Stimulated activated CD8-positive, alpha-beta memory T cell treated with anti-CD3 and anti-CD28 coated beads, Interleukin-12 subunit alpha, Interleukin-12 subunit beta, amount 100 ng/mL, for 4 hours (primary cell): Measurements from ENCODE around the gene HES6.

Experiments used
- DNase-seq: peaks from one replicate; pipeline ENCODE4 v3.0.0-alpha.2; 2020; ENCODE audit warnings: low read depth

HES6 gene

DNA sequence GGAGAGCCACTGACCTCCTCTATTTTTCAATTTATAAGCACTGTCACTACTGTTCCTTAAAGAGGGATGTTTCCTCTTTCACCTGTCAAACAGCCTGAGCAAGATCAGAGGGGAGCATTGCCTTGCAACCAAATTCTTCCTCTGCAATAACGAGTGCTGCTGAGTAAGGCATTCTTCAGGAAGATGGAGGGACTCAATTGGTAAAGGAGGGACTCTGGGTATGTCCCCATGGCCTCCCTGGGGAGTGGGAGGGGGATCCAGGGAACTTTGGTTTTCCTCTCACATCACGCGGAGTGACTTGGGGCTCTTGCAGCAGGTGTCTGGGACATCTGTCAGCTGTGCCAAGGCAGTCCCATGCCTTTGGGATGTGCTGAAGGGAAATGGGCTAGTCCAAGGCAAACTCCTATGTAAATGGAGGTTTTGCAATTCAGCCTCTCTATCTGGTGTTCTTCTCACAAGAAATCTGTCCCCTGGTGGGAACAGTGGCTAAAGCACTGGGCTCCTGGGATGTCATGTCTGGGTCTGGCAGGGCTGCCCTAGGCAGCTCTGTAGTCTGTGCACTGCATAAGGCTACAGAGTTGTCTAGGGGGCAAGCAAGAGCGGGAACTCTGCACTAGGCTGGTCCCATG lies 14.4 kb upstream of the HES6 start:
- no peak for DNase-seq

GRCh38 chr2:238252766-238253630 lies 13.2 kb upstream of the HES6 start:
- no peak for DNase-seq

DNA sequence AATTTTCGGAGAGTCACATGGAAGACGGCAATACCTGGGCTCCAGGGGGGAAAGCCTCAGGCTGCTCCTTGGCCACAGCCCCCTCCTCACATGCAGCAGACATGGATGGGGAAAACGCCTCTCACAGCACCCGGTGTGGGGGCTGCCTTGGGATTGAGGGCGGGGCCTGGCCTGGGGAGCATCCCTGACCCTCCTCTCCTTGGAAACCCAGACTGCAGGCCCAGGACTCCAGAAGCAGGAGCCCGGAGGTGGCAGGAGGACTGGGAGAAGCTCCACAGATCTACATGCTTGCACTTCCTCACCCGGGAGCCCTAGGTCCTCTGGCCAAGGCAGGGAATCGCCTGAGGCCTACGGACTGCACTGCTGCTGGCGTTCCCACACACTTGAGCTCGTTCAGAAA lies 12.1 kb upstream of the HES6 start:
- no peak for DNase-seq

DNA sequence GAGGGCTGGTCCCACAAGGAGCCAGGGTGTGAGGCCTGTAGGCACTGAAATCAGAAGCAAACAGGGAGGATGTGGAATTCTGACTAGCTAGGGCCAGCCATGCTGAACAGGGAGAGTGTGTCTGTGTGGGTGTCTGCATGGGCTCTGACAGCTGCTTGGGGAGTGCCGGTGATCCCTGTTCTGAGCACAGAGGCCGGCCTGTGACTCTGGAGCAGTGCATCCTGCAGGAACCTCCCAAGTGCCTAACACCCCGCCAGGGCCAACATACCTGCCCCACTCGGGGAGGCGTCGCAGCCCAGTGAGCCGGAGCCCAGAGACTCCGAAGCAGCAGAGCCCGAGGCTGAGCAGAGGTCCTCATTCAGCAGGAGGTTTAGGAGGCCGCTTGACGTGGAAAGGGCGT lies 11.5 kb upstream of the HES6 start:
- no peak for DNase-seq

- no peak for DNase-seq
Measured at GRCh38 chr2:238250896-238251295, 11.1 kb upstream of the HES6 start.

DNA sequence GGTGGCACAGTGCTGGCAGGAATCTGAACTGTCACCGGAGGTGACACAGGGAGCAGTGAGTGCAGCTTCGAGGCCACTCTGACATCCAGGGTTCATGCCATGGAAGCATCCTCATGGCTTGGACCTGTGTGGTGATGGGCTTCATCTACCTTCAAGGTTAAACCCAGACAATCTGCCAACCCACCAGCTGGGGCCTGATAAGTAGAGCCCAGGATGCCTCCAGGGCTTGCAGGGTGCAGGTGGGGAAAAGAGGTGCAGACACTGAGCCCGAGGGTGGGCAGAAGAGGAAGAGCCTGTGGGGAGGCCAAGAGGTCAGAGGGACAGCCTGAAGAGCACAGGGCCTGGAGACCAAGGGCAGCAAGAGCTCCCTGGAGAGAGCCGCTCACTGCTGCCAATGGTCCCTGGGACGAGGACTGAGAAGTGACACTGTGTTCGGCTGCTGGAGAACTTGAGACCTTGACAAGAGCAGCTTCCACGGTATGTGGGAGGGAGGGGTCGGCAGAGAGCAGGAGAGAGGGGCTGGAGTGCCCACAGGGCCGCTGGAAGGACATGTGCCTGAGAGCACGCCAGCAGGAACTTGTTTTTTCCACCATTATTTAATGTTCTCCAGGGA lies 8.1 kb upstream of the HES6 start:
- no peak for DNase-seq

GRCh38 chr2:238247002-238247822 lies 7.4 kb upstream of the HES6 start:
- no peak for DNase-seq

DNA sequence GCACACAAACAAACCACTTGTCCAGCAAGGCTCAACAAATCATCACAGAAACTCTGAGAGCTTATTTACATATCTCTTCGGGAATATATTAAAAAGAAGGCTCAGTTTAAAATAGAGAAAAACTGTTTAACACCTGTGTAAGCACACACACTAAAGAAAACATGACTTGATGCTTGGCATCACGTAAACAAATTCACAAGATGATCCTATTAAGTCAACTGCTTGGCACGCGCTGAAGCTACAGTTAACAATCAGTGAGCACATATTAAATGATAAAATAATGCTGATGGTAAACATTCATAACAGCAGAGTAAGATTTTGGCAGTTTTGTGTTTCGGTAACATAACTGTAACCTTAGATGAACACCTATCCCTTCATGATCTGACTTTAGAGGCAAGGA lies 4.3 kb upstream of the HES6 start:
- no peak for DNase-seq

DNA sequence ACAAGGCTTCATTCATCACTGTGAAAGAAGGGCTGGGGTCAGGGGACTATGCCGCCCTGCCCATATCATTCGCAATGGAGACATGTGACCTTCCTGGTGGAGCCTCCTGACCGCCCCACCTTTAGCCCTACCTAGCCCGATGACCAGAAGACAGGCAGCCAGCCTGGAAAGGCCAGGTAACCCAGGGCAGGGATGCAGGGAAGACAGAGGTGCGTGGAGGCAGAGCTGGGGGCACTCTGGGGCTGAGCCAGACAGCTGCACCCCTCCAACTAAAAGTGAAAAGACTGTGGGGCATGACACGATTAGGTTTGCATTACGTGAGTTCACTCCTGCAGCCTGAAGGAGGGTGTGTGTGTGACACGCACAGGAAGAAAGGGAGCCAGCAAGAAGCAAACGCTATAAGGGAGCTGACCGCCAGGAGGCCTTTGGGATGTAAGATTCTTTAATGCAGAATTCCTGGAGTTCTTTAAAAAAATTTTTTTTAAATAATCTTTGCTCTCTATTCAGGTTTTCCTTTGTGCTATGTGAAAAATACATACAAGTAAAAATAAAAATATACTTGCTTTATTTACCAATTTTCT lies 3.7 kb upstream of the HES6 start:
- DNase-seq, result no peak

DNA sequence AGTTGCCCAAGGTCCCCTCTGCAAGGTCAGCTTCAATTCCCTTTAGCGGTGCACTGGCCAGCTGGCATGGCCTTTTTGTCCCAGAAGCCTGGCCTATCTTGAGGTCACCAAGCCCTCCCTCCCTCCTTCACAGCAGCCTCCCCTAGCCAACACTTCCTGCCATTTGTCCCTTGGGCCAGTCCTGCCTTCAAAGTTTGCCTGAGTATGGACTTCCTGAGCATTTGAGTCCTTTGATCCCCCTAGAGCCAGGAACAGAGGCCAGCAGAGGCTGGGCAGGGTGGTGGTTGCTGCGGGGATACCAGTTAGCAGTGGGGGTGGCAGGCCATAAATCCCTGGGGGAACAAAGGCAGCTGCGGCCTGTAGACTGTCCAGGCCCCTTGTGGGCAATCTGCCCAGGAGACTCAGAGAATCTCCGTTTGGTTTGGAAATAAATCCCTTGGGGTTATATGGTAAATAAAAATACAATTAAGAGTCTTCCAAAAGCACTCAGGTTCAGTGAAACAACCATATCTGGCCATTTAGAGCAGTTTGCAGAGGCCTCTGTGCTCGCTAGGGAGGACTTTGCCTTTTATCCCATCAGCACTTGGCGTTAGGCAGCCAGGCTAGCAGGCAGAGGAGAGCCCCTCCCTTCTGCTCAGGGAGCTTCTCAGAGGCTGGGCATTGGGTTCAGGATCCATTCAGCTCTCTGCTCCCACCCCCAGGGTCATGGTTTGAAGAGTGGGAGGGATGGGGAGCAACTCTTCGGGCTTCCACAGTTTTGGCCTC lies 3.1 kb upstream of the HES6 start:
- no peak for DNase-seq

GRCh38 chr2:238241970-238242369 lies 2.1 kb upstream of the HES6 start:
- no peak for DNase-seq

DNA sequence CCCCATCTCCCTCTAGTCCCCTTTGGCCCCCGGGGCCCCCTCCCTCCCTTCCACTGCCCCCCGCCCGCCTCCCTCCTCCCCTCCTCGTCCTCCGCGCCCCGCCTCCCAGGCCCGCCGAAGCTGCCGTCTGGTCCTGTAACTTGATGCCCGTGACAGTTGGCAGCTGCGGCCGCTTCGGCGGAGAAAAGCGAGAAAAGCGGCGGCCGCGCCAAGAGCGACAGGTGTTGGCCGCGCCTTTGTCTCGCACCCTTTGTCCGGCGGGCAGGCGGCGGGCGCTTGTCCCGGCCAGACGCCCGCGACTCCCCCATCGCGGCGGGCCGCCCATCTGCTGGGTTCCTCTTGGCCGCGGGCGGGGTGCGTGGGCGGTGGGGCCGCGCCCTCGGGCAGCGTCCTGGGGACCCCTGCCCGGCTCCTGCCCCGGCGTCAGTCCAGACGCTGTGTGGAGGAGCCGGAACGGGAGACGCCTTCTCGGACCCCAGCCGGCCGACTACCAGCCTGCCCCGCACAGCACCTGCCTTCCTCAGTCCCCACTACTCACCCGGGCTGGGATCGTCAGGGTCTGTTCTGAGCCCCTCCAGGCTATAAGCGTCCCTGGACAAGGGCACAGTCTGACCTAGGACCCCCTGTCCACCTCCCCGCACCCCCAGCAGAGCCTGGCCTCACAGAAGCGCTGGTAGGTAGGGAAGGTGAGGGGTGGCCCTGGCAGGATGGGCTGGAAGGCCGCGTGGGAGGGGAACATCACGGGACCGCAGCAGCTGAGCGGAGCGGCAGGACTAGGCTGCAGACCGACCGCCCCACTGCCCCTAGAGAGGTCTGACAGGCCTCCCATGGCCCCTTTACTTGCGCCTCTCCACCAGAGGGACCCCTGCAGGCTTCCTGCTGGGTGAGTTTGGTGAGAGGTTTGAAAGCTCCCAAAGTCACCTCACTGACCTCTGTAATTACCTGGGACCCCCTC lies 1.2 kb upstream of the HES6 start:
- DNase-seq, result no peak

- DNase-seq, result no peak
Measured at GRCh38 chr2:238239543-238239862, 335 bp downstream of the HES6 start.

GRCh38 chr2:238238766-238239542 lies 884 bp downstream of the HES6 start:
- DNase-seq, result no peak

DNA sequence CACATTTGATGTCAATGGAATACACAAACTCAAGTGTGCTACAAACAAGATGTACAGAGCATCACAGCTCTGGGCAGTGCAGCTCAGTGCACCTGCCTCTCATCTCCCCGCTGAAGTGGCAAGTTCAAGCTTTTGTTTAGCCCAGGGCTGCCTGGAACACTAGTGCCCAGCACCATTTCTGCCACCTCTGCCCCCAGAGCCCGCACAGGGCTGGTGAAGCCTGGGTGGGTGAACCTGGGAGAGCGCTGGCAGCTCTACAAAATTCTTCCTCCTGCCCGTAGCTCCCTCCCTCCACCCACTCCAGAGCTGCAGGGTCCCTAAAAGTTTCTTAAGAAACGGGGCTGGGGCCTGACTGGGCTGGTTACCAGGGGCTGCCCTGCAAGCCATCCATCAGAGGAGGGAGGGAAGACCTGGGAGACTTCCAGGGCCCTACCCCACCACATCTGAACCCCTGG lies 1.5 kb downstream of the HES6 start:
- DNase-seq, result no peak

DNA sequence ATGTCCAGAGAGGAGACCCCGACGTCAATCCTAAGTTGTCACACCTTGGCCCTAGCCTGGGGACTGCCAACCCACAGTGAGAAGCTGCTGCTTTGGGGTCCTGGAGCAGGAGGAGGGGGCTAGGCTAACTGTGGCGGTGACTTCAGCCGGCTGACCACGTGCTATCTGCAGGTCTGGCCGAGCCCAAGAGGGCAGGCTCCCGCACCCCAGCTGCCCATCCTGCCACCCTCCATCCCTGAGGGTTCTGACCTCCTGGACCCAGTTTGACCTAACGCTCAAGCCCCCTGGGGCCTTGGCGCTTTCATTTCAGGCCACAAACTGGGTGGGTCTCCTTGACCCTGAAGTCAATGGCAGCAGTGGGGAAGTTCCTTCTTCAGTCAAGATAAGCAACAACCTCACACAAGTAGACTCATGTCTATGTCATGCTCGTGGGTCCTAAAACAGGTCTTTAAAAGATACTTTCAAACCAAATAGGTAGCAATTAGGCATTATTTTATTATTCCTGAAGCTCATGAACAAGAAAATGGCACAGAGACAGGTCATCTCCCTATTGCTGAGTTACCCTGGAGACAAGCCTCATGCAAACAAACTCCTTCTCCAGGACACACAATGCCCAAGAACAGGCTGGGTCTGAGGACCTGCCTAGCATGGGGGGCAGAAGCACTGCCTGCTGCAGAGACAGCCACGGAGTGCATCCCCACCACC lies 2.3 kb downstream of the HES6 start:
- no peak for DNase-seq

- DNase-seq, result no peak
Measured at GRCh38 chr2:238236571-238236970, 3.3 kb downstream of the HES6 start.

- no peak for DNase-seq
Measured at GRCh38 chr2:238235856-238236255, 4.0 kb downstream of the HES6 start.

DNA sequence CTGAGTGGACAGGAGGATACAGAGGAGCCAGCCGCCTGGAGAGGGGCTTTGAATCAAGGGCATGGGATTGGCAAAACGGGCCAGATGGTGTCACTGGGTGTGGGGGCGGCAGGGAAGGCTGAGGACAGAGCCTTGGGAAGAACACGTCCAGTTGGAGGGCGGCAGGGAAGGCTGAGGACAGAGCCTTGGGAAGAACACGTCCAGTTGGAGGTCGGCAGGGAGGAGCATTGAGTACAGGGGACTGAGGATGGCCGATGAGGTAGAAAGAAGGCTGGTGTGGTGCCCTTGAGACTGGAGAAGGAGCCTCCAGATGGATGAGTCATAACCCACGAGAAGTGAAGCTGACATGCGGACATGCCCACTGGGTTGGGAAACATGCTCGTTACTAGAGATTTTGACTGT lies 4.5 kb downstream of the HES6 start:
- no peak for DNase-seq
